ENCODE measurements around the gene FBXO21. TPM values are rescaled to one million over a fixed set of nuclear protein-coding genes. Genes with fewer than 3 reads are reported as not detected.

FBXO21 gene
- total and polyA plus RNA-seq, 9 donors, result 47.8 to 287 (median 116) TPM

- Histone ChIP-seq H3K27ac (peak overlapping the region in 1 of 2 donors; percentile 30), H3K9me3 (no peaks in the 10 kb centered on the region), H3K4me3 (no peak overlapping the region), H3K27me3 (no peaks in the 10 kb centered on the region), H3K4me1 (ENCODE audit: insufficient read depth) (peaks cover 3% of the 10 kb centered on the region), H3K36me3 (no peaks in the 10 kb centered on the region)
- DNase-seq, result peak in 1 of 5 donors; percentile 32
- 86 to 98% (median 92%) methylated on average over 10 of the region's 10 CpGs for WGBS, 3 donors
- intact Hi-C loops (cut with DNase I), result no loop called here
- TF ChIP-seq CTCF (IDR thresholded peaks at IDR 0.05), result no peak
- no peak for TF ChIP-seq EP300 (IDR thresholded peaks at IDR 0.05)
- TF ChIP-seq POLR2A (IDR thresholded peaks at IDR 0.05), result no peak
Measured at GRCh38 chr12:117178301-117178700, 12.0 kb downstream of the FBXO21 start.

GRCh38 chr12:117172168-117172567 lies 18.1 kb downstream of the FBXO21 start:
- no peak overlapping the region for H3K4me3 ChIP-seq
- H3K4me1 ChIP-seq (ENCODE audit: insufficient read depth), result no peaks in the 10 kb centered on the region
- DNase-seq, result no peak
- no peaks in the 10 kb centered on the region for H3K27me3 ChIP-seq
- WGBS, 3 donors, result 93 to 97% (median 95%) methylated on average over 3 of the region's 3 CpGs
- no peak overlapping the region for H3K27ac ChIP-seq
- intact Hi-C loops (cut with DNase I), result no loop called here
- H3K36me3 ChIP-seq, result no peaks in the 10 kb centered on the region
- H3K9me3 ChIP-seq, result no peaks in the 10 kb centered on the region
- no peak for TF ChIP-seq EP300 (IDR thresholded peaks at IDR 0.05)
- TF ChIP-seq POLR2A (IDR thresholded peaks at IDR 0.05), result no peak

GRCh38 chr12:117171499-117172162 lies 18.6 kb downstream of the FBXO21 start:
- TF ChIP-seq POLR2A (IDR thresholded peaks at IDR 0.05) (no peak), EP300 (IDR thresholded peaks at IDR 0.05) (no peak), CTCF (IDR thresholded peaks at IDR 0.05) (no peak)
- no peak overlapping the region for H3K27ac ChIP-seq
- H3K36me3 ChIP-seq, result no peaks in the 10 kb centered on the region
- H3K4me3 ChIP-seq, result no peak overlapping the region
- no peak for DNase-seq
- no peaks in the 10 kb centered on the region for H3K27me3 ChIP-seq
- no peaks in the 10 kb centered on the region for H3K4me1 ChIP-seq (ENCODE audit: insufficient read depth)
- no peaks in the 10 kb centered on the region for H3K9me3 ChIP-seq
- WGBS, 3 donors, result 38 to 52% (median 49%) methylated on average over 2 of the region's 2 CpGs
- intact Hi-C loops (cut with DNase I), result no loop called here

- 8 to 30% (median 12%) methylated on average over 3 of the region's 3 CpGs for WGBS, 3 donors
- intact Hi-C loops (cut with DNase I), result no loop called here
- no peaks in the 10 kb centered on the region for H3K9me3 ChIP-seq
- peak overlapping the region in 1 of 2 donors; percentile 32 for H3K27ac ChIP-seq
- TF ChIP-seq CTCF (IDR thresholded peaks at IDR 0.05) (peak in 1 of 3 donors; percentile 20), POLR2A (IDR thresholded peaks at IDR 0.05) (no peak)
- H3K36me3 ChIP-seq, result no peaks in the 10 kb centered on the region
- H3K4me3 ChIP-seq, result no peak overlapping the region
- H3K4me1 ChIP-seq (ENCODE audit: insufficient read depth), result no peaks in the 10 kb centered on the region
- DNase-seq, result peak in 4 of 5 donors; percentile 66 to 86 (median 81)
- no peaks in the 10 kb centered on the region for H3K27me3 ChIP-seq
Measured at GRCh38 chr12:117169548-117169947, 20.7 kb downstream of the FBXO21 start.

GRCh38 chr12:117168976-117169375 lies 21.3 kb downstream of the FBXO21 start:
- TF ChIP-seq POLR2A (IDR thresholded peaks at IDR 0.05), result no peak
- TF ChIP-seq CTCF (IDR thresholded peaks at IDR 0.05), result no peak
- TF ChIP-seq EP300 (IDR thresholded peaks at IDR 0.05), result no peak
- WGBS, 3 donors, result 59 to 89% (median 76%) methylated on average over 3 of the region's 3 CpGs
- no peak for DNase-seq
- H3K4me3 ChIP-seq, result no peak overlapping the region
- H3K9me3 ChIP-seq, result no peaks in the 10 kb centered on the region
- no peaks in the 10 kb centered on the region for H3K36me3 ChIP-seq
- no peaks in the 10 kb centered on the region for H3K4me1 ChIP-seq (ENCODE audit: insufficient read depth)
- H3K27ac ChIP-seq, result peak overlapping the region in 1 of 2 donors; percentile 32
- intact Hi-C loops (cut with DNase I), result no loop called here
- no peaks in the 10 kb centered on the region for H3K27me3 ChIP-seq
